Osteocyte (in vitro differentiated cells): ENCODE measurements around the gene NDUFAF3. TPM values are rescaled to one million over a fixed set of nuclear protein-coding genes. Genes with fewer than 3 reads are reported as not detected.

ENCODE experiments used
- DNase-seq: peaks from one replicate; pipeline ENCODE4 v3.0.0; 2021; ENCODE audit warnings: mixed read lengths; ENCODE audit not compliant: unreplicated experiment; ENCODE audit errors: extremely low spot score
- H3K27ac Mint-ChIP-seq: one replicate; pipeline ENCODE4 v1.8.0; 2021; ENCODE audit warnings: mild to moderate bottlenecking, mixed read lengths; ENCODE audit not compliant: unreplicated experiment
- H3K27me3 Mint-ChIP-seq: one replicate; pipeline ENCODE4 v1.8.0; 2021; ENCODE audit warnings: mixed read lengths; ENCODE audit not compliant: unreplicated experiment
- H3K36me3 Mint-ChIP-seq: one replicate; pipeline ENCODE4 v1.8.0; 2021; ENCODE audit warnings: mixed read lengths; ENCODE audit not compliant: unreplicated experiment
- H3K4me1 Mint-ChIP-seq: one replicate; pipeline ENCODE4 v1.8.0; 2021; ENCODE audit warnings: mixed read lengths; ENCODE audit not compliant: unreplicated experiment
- H3K4me3 Mint-ChIP-seq: one replicate; pipeline ENCODE4 v1.8.0; 2021; ENCODE audit warnings: mild to moderate bottlenecking, moderate library complexity, mixed read lengths; ENCODE audit not compliant: unreplicated experiment
- H3K9me3 Mint-ChIP-seq: one replicate; pipeline ENCODE4 v1.8.0; 2021; ENCODE audit warnings: mixed read lengths; ENCODE audit not compliant: unreplicated experiment
- total RNA-seq: library from RNA; stranded (reverse); gene quantifications from 2 replicates; pipeline ENCODE4 v1.2.1, GENCODE V29; 2021
- TF ChIP-seq, protein P1 (sequence below): fragments of 200-600 bp; sonication (generic); IDR thresholded peaks from 2 replicates; pipeline ENCODE4 v1.5.0; 2021; ENCODE audit warnings: antibody characterized with exemption, mild to moderate bottlenecking, moderate library complexity

Gene NDUFAF3
- total RNA-seq, 1 donor from 2014 or later = 69.1 TPM

DNA sequence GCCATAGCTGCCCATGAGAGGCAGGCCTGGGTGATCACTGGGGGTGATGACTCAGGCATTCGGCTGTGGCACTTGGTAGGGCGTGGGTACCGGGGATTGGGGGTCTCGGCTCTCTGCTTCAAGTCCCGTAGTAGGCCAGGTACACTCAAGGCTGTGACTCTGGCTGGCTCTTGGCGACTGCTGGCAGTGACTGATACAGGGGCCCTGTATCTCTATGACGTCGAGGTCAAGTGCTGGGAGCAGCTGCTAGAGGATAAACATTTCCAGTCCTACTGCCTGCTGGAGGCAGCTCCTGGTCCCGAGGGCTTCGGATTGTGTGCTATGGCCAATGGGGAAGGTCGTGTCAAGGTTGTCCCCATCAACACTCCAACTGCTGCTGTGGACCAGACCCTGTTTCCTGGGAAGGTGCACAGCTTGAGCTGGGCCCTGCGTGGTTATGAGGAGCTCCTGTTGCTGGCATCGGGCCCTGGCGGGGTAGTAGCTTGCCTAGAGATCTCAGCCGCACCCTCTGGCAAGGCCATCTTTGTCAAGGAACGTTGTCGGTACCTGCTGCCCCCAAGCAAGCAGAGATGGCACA is 9.4 kb upstream of the NDUFAF3 start:
- H3K4me1 Mint-ChIP-seq = peaks cover 32% of the 10 kb centered on the region
- H3K27me3 Mint-ChIP-seq = no peaks in the 10 kb centered on the region
- H3K9me3 Mint-ChIP-seq = no peaks in the 10 kb centered on the region
- peaks cover 18% of the 10 kb centered on the region for H3K36me3 Mint-ChIP-seq
- no peak overlapping the region for H3K4me3 Mint-ChIP-seq
- DNase-seq = no peak
- TF ChIP-seq, protein P1, sequence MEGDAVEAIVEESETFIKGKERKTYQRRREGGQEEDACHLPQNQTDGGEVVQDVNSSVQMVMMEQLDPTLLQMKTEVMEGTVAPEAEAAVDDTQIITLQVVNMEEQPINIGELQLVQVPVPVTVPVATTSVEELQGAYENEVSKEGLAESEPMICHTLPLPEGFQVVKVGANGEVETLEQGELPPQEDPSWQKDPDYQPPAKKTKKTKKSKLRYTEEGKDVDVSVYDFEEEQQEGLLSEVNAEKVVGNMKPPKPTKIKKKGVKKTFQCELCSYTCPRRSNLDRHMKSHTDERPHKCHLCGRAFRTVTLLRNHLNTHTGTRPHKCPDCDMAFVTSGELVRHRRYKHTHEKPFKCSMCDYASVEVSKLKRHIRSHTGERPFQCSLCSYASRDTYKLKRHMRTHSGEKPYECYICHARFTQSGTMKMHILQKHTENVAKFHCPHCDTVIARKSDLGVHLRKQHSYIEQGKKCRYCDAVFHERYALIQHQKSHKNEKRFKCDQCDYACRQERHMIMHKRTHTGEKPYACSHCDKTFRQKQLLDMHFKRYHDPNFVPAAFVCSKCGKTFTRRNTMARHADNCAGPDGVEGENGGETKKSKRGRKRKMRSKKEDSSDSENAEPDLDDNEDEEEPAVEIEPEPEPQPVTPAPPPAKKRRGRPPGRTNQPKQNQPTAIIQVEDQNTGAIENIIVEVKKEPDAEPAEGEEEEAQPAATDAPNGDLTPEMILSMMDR = no peak
- H3K27ac Mint-ChIP-seq = no peak overlapping the region

DNA sequence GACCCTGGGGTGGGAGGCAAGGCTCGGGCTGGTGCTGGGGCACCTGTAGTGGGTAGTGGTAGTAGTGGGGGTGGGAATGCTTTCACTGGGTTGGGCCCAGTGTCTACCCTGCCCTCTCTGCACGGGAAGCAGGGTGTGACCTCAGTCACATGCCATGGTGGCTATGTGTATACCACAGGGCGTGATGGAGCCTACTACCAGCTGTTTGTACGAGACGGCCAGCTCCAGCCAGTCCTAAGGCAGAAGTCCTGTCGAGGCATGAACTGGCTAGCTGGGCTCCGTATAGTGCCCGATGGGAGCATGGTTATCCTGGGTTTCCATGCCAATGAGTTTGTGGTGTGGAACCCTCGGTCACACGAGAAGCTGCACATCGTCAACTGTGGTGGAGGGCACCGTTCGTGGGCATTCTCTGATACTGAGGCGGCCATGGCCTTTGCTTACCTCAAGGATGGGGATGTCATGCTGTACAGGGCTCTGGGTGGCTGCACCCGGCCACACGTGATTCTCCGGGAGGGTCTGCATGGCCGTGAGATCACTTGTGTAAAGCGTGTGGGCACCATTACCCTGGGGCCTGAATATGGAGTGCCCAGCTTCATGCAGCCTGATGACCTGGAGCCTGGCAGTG is 8.7 kb upstream of the NDUFAF3 start:
- peaks cover 31% of the 10 kb centered on the region for H3K4me1 Mint-ChIP-seq
- H3K27ac Mint-ChIP-seq = no peak overlapping the region
- H3K4me3 Mint-ChIP-seq = no peak overlapping the region
- TF ChIP-seq, protein P1 = no peak
- no peak for DNase-seq
- H3K9me3 Mint-ChIP-seq = no peaks in the 10 kb centered on the region
- H3K36me3 Mint-ChIP-seq = peaks cover 18% of the 10 kb centered on the region
- H3K27me3 Mint-ChIP-seq = no peaks in the 10 kb centered on the region

DNA sequence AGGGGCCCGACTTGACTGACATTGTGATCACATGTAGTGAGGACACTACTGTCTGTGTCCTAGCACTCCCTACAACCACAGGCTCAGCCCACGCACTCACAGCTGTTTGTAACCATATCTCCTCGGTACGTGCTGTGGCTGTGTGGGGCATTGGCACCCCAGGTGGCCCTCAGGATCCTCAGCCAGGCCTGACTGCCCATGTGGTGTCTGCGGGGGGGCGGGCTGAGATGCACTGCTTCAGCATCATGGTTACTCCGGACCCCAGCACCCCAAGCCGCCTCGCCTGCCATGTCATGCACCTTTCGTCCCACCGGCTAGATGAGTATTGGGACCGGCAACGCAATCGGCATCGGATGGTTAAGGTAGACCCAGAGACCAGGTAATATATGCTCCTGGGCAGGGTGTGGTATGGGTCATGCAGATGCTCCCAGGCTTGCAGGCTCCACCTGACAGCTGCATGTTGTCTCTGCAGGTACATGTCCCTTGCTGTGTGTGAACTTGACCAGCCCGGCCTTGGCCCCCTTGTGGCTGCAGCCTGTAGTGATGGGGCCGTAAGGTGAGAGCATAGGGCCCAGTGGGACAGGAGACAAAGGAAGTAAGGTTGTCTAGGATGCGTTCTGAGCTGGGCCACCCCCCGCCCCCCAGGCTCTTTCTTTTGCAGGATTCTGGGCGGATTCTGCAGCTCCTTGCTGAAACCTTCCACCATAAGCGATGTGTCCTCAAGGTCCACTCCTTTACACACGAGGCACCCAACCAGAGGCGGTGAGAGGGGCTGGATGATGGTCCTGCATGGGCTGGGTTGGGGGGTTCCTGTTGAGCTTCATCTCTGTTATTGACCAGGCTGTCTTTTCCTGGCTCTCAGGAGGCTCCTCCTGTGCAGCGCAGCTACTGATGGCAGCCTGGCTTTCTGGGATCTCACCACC is 7.9 kb upstream of the NDUFAF3 start:
- peaks cover 18% of the 10 kb centered on the region for H3K36me3 Mint-ChIP-seq
- peaks cover 27% of the 10 kb centered on the region for H3K4me1 Mint-ChIP-seq
- no peak for DNase-seq
- no peaks in the 10 kb centered on the region for H3K27me3 Mint-ChIP-seq
- no peaks in the 10 kb centered on the region for H3K9me3 Mint-ChIP-seq
- no peak overlapping the region for H3K27ac Mint-ChIP-seq
- H3K4me3 Mint-ChIP-seq = no peak overlapping the region
- TF ChIP-seq, protein P1 = peak; percentile 53

DNA sequence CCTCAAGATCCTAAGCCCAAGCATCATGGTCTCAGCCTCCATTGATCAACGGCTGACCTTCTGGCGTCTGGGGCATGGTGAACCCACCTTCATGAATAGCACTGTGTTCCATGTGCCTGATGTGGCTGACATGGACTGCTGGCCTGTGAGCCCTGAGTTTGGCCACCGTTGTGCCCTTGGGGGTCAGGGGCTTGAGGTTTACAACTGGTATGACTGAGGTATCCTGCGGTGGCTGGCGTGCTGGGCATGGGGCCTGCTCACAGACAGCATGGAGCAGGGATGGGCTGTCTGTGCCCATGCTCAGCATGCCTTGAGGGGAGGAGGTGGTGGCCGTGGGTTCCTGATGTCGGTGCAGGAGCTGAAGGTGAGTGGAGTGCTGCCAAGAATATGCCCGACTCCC is 6.8 kb upstream of the NDUFAF3 start:
- H3K27ac Mint-ChIP-seq = no peak overlapping the region

More for the DNA sequence above, 6.8 kb upstream of the NDUFAF3 start:
- no peaks in the 10 kb centered on the region for H3K9me3 Mint-ChIP-seq
- H3K4me1 Mint-ChIP-seq = peaks cover 26% of the 10 kb centered on the region
- TF ChIP-seq, protein P1 = no peak
- H3K4me3 Mint-ChIP-seq = no peak overlapping the region
- peaks cover 18% of the 10 kb centered on the region for H3K36me3 Mint-ChIP-seq
- DNase-seq = no peak
- H3K27me3 Mint-ChIP-seq = no peaks in the 10 kb centered on the region
